Body of pancreas (tissue), 4 donors: ENCODE results near the gene RFTN1. TPM values are rescaled to one million over a fixed set of nuclear protein-coding genes. Genes with fewer than 3 reads are reported as not detected.
"Not testable (repeated sequence)": the region's sequence is repeated elsewhere in the genome, so short reads cannot be mapped to it uniquely, and the experiment has no call there.

Source experiments
- ATAC-seq: fragments of 150-250 bp; one replicate; pipeline ENCODE4 v1.9.1; 2016
- DNase-seq, 4 donors: peaks; one replicate each; pipeline ENCODE4 v3.0.0-alpha.2; 2019
- H3K27ac ChIP-seq, 4 donors: fragments of 200-600 bp; sonication (generic); 1 replicate in 3 of 4; 2 replicates in 1 of 4; pipeline versions ENCODE4 v1.5.1 to v1.6.1; 2016 to 2019; ENCODE audit warnings: mild to moderate bottlenecking in 1 of 4, mixed read lengths in 1 of 4, moderate library complexity in 1 of 4
- H3K27me3 ChIP-seq, 2 donors: fragments of 200-600 bp; sonication (generic); one replicate each; pipeline ENCODE4 v1.6.0; 2016; ENCODE audit warnings: mild to moderate bottlenecking in 1 of 2
- H3K36me3 ChIP-seq, 2 donors: fragments of 200-600 bp; sonication (generic); replicated peaks in 1 of 2; 2 replicates each; pipeline ENCODE4 v1.5.1; 2016; ENCODE audit warnings: low read depth in 2 of 2; ENCODE audit not compliant: insufficient read depth in 1 of 2
- H3K4me1 ChIP-seq: fragments of 200-600 bp; sonication (generic); one replicate; pipeline ENCODE4 v1.6.0; 2016
- H3K4me3 ChIP-seq, 2 donors: fragments of 200-600 bp; sonication (generic); 1 replicate in 1 of 2; 2 replicates in 1 of 2; pipeline ENCODE4 v1.5.1; 2016 to 2019
- H3K9me3 ChIP-seq, 3 donors: fragments of 200-600 bp; sonication (generic); 1 replicate in 2 of 3; 2 replicates in 1 of 3; pipeline ENCODE4 v1.5.1; 2016
- POLR2A ChIP-seq, 3 donors: fragments of 450-650 bp; IDR thresholded peaks; one replicate each; pipeline ENCODE4 v1.6.1; 2016; ENCODE audit warnings: antibody characterized with exemption in 3 of 3, mild to moderate bottlenecking in 2 of 3
- WGBS, 2 donors: methylation state at CpG; one replicate each; pipeline ENCODE4 v1.1.5; 2017; 5-methylcytosine and 5-hydroxymethylcytosine counted together
- intact Hi-C: fragments of 100-400 bp; cut with DNase I; formaldehyde crosslinking; loops from one replicate; pipeline ENCODE4 v1.15.1; 2023
- total RNA-seq, 2 donors: library from RNA; depleted of rRNA; stranded (reverse); fragments of >200 nt; gene quantifications; one replicate each; pipeline ENCODE4 v1.1.0, GENCODE V29; 2016
- TF ChIP-seq, protein P1 (sequence below), 7 experiments: fragments of 450-650 bp in 4 of 7; fragments of 200-600 bp in 3 of 7; sonication (generic) in 3 of 7; IDR thresholded peaks; one replicate each; pipeline ENCODE4 v1.5.1; 2016 to 2019; ENCODE audit warnings: antibody characterized with exemption in 7 of 7

RFTN1 gene
- total RNA-seq, 2 donors from 2014 or later: 6.5 to 28.0 TPM

- Histone ChIP-seq H3K36me3 (no peaks in the 10 kb centered on the region), H3K9me3 (peaks cover 0 to 9% (median 0%) of the 10 kb centered on the region in 3 donors), H3K4me3 (no peak overlapping the region), H3K27ac (no peak overlapping the region), H3K4me1 (no peaks in the 10 kb centered on the region), H3K27me3 (no peaks in the 10 kb centered on the region)
- no peak for DNase-seq
- 74 to 88% methylated on average over 2 of the region's 2 CpGs for WGBS, 2 donors
- intact Hi-C loops: no loop called here
- TF ChIP-seq POLR2A (IDR thresholded peaks at IDR 0.05): no peak
- TF ChIP-seq, protein P1, sequence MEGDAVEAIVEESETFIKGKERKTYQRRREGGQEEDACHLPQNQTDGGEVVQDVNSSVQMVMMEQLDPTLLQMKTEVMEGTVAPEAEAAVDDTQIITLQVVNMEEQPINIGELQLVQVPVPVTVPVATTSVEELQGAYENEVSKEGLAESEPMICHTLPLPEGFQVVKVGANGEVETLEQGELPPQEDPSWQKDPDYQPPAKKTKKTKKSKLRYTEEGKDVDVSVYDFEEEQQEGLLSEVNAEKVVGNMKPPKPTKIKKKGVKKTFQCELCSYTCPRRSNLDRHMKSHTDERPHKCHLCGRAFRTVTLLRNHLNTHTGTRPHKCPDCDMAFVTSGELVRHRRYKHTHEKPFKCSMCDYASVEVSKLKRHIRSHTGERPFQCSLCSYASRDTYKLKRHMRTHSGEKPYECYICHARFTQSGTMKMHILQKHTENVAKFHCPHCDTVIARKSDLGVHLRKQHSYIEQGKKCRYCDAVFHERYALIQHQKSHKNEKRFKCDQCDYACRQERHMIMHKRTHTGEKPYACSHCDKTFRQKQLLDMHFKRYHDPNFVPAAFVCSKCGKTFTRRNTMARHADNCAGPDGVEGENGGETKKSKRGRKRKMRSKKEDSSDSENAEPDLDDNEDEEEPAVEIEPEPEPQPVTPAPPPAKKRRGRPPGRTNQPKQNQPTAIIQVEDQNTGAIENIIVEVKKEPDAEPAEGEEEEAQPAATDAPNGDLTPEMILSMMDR (IDR thresholded peaks at IDR 0.05): no peak
- ATAC-seq: no peak
Measured at GRCh38 chr3:16496008-16496407, 17.5 kb downstream of the RFTN1 start.

- WGBS, 2 donors: 58 to 62% methylated on average over 9 of the region's 9 CpGs
- TF ChIP-seq, protein P1 (IDR thresholded peaks at IDR 0.05): no peak
- TF ChIP-seq POLR2A (IDR thresholded peaks at IDR 0.05): no peak
- no peak overlapping the region for H3K4me3 ChIP-seq
- peaks cover 0 to 9% (median 0%) of the 10 kb centered on the region in 3 donors for H3K9me3 ChIP-seq
- H3K27ac ChIP-seq: no peak overlapping the region
- no peaks in the 10 kb centered on the region for H3K4me1 ChIP-seq
- ATAC-seq (no peak), DNase-seq (no peak)
- intact Hi-C loops: no loop called here
- H3K36me3 ChIP-seq: no peaks in the 10 kb centered on the region
- H3K27me3 ChIP-seq: no peaks in the 10 kb centered on the region
Measured at GRCh38 chr3:16494814-16495431, 18.6 kb downstream of the RFTN1 start.

- no peaks in the 10 kb centered on the region for H3K36me3 ChIP-seq
- no peak for ATAC-seq
- TF ChIP-seq, protein P1 (IDR thresholded peaks at IDR 0.05): no peak
- no peak for TF ChIP-seq POLR2A (IDR thresholded peaks at IDR 0.05)
- no peaks in the 10 kb centered on the region for H3K27me3 ChIP-seq
- WGBS, 2 donors: 55 to 71% methylated on average over 5 of the region's 5 CpGs
- H3K4me3 ChIP-seq: no peak overlapping the region
- H3K27ac ChIP-seq: no peak overlapping the region
- no peaks in the 10 kb centered on the region for H3K4me1 ChIP-seq
- intact Hi-C loops: no loop called here
- H3K9me3 ChIP-seq: peaks cover 0 to 2% (median 0%) of the 10 kb centered on the region in 3 donors
- DNase-seq: no peak
Measured at GRCh38 chr3:16494094-16494493, 19.4 kb downstream of the RFTN1 start.

DNA sequence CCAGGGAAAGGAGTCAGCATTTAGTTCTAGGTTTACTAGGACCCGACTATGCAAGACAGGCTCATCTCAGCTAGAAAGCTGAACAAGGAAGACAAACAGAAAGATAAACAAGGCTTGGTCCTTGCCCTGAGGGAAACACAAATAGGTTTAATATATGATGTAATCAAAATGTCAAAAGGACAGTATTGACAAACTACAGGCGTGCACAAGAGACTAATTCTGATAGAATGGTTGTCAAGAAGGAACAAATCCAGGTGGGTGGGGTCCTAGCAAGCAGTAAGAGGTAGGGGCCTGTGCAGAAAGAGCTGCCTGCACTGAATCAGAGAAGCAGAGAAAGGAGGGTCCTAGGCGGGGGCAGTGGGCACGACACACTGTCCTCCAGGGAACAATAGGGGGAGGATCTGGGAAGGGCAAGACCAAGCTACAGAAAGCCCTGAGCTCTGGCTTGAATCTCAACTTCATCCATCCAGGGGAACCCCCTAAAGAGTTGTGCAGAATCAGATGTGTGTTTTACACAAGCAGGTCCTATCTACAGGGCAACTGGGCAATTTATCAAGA lies 23.4 kb downstream of the RFTN1 start:
- DNase-seq (no peak), ATAC-seq (no peak)
- TF ChIP-seq, protein P1 (IDR thresholded peaks at IDR 0.05): no peak
- no peak for TF ChIP-seq POLR2A (IDR thresholded peaks at IDR 0.05)
- Histone ChIP-seq H3K27me3 (no peaks in the 10 kb centered on the region), H3K4me1 (no peaks in the 10 kb centered on the region), H3K27ac (no peak overlapping the region), H3K36me3 (no peaks in the 10 kb centered on the region), H3K4me3 (no peak overlapping the region), H3K9me3 (no peaks in the 10 kb centered on the region)
- WGBS, 2 donors: 57 to 60% methylated on average over 4 of the region's 4 CpGs
- intact Hi-C loops: no loop called here

DNA sequence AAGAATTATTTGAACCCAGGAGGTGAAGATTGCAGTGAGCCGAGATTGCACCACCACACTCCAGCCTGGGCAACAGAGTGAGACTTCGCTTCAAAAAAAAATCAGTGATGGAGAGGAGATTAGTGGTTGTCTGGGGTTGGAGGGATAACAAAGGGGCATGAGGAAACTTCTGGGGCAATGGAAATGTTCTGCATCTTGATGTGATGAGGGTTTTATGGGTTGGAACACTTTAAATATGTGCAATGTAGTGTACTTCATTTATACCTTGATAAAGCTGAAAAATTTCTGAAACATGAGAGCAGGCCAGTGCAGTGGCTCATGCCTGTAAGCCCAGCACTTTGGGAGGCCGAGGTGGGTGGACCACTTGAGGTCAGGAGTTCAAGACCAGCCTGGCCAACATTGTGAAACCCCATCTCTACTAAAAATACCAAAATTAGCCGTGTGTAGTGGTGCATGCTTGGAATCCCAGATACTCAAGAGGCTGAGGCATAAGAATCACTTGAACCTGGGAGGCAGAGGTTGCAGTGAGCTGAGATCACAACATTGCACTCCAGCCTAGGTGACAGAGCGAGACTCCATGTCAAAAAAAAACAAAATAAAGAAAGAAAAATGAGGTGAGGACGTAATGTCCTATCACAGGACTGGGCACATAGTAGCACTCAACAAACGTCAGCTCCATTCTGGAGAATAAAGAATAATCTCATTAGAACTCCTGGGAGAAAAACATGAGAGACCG lies 24.0 kb downstream of the RFTN1 start:
- DNase-seq, H3K4me1 ChIP-seq, ATAC-seq, H3K27me3 ChIP-seq, intact Hi-C loops, H3K27ac ChIP-seq, H3K9me3 ChIP-seq, H3K36me3 ChIP-seq, H3K4me3 ChIP-seq: not testable (repeated sequence)
- 78 to 85% methylated on average over 8 of the region's 8 CpGs for WGBS, 2 donors
